ENCODE measurements around the gene SIAH2.

The SIAH2 gene

DNA sequence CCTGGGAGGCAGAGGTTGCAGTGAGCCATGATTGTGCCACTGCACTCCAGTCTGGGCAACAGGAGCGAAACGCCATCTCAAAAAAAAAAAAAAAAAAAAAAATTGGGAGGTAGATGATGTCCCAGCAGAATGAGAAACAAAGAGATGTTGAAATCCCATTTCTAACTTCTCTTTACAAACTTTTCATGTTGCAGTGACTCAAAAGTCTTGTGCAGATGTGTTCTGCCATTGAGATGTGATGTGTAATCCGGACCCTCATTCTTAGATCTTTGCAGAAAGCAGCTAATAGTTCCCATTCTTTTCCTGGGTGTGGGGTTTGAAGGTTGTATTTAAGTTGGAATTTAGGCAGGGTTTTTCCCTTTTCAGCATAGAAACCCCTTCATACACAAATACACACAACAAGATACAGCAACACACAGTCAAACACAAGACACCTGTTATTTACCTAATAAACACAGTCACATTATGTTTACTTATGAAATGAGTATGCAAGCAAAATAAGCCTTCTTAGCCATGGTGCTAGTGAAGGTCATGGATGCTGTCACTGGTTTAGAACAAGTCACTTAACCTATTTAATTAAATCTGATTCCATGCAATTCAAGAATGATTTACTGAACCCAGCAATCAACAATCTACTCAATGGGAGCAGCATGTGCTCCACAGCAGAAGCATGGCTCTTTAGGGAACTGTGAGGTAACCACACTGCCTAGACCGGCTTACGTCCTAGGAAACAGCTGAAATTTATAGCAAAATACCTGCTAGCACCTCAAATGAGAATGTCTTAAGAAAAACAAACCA, 14.9 kb downstream of the SIAH2 start:
- Histone ChIP-seq H3K27ac (no peak overlapping the region), H3K4me3 (ENCODE audit: low read depth, low read length) (no peak overlapping the region), H3K27me3 (replicated peaks) (no peaks in the 10 kb centered on the region), H3K36me3 (replicated peaks) (no peaks in the 10 kb centered on the region)
- no peak for DNase-seq
- in situ Hi-C loops (cut with HindIII; ENCODE audit: low pct_ligation_motif_present, low sequenced_read_pairs) = no loop called here
- no peak for TF ChIP-seq CTCF (IDR thresholded peaks at IDR 0.05; ENCODE audit: low read depth, low read length, missing control alignments)

GRCh38 chr3:150746791-150747590, 16.0 kb downstream of the SIAH2 start:
- TF ChIP-seq CTCF (IDR thresholded peaks at IDR 0.05; ENCODE audit: low read depth, low read length, missing control alignments) = no peak
- Histone ChIP-seq H3K27ac (no peak overlapping the region), H3K27me3 (replicated peaks) (no peaks in the 10 kb centered on the region), H3K36me3 (replicated peaks) (peaks cover 3% of the 10 kb centered on the region), H3K4me3 (ENCODE audit: low read depth, low read length) (no peak overlapping the region)
- no peak for DNase-seq
- in situ Hi-C loops (cut with HindIII; ENCODE audit: low pct_ligation_motif_present, low sequenced_read_pairs) = no loop called here

GRCh38 chr3:150745832-150746231, 17.1 kb downstream of the SIAH2 start:
- no peak for TF ChIP-seq CTCF (IDR thresholded peaks at IDR 0.05; ENCODE audit: low read depth, low read length, missing control alignments)
- Histone ChIP-seq H3K27me3 (replicated peaks) (no peaks in the 10 kb centered on the region), H3K36me3 (replicated peaks) (peaks cover 3% of the 10 kb centered on the region), H3K4me3 (ENCODE audit: low read depth, low read length) (no peak overlapping the region), H3K27ac (no peak overlapping the region)
- no peak for DNase-seq
- in situ Hi-C loops (cut with HindIII; ENCODE audit: low pct_ligation_motif_present, low sequenced_read_pairs) = no loop called here

DNA sequence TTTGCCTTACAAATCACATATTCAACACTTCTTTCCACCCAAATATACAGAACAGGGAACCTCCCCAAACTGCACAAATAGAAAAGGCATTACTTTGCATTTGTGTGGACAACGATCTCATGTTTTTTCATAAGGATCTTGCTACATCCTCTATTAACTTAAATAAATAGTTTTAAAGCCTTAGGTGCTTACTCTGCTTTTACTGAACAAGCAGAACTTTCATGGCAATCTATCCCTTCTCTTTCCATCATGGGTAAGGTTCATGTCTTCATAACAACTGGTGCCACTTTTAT, 18.1 kb downstream of the SIAH2 start:
- no peak for DNase-seq
- in situ Hi-C loops (cut with HindIII; ENCODE audit: low pct_ligation_motif_present, low sequenced_read_pairs) = no loop called here
- H3K36me3 ChIP-seq (replicated peaks) = peaks cover 3% of the 10 kb centered on the region
- H3K27ac ChIP-seq = no peak overlapping the region
- no peak overlapping the region for H3K4me3 ChIP-seq (ENCODE audit: low read depth, low read length)
- TF ChIP-seq CTCF (IDR thresholded peaks at IDR 0.05; ENCODE audit: low read depth, low read length, missing control alignments) = no peak
- H3K27me3 ChIP-seq (replicated peaks) = no peaks in the 10 kb centered on the region

DNA sequence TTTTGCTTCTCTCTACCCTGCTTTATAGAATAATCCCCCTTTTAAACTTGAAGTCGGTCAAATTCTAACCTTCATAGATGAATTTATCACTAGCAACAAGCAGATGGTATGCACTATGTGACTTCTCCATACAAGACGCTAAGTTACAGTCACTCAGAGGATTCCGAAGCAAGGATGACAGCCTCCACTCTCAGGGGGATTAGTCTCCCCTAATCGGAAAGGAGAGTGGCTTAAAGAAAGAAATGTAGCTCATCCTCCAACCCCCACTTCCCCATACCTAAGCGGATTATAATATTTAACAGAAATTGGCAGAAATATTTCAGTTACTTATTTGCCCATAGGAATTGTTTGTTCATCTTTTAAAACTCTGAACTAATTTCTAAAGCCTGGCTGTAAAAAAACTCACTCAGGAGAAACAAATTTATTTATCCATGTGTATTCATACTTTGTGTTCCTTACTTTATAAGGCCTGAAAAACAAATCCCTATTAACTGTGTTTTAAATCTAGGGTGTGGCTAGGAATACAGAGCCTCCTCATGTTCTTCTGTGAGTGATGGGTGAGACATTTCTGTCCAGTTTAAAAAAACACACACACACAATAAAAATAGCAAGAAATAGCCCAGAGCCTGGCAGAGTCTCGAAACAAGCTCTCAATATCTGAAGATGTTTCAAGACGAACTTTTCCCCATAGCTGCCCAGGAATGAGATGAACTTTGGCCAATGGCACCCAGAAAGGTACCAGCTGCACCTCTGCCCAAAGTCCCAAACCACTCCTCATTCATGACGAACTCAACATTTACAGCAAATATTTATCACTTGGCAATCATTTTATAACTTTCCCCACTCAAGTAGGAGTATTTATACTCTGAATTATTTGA, 18.7 kb downstream of the SIAH2 start:
- no peak overlapping the region for H3K4me3 ChIP-seq (ENCODE audit: low read depth, low read length)
- DNase-seq = no peak
- TF ChIP-seq CTCF (IDR thresholded peaks at IDR 0.05; ENCODE audit: low read depth, low read length, missing control alignments) = no peak
- H3K27me3 ChIP-seq (replicated peaks) = no peaks in the 10 kb centered on the region
- peaks cover 3% of the 10 kb centered on the region for H3K36me3 ChIP-seq (replicated peaks)
- in situ Hi-C loops (cut with HindIII; ENCODE audit: low pct_ligation_motif_present, low sequenced_read_pairs) = no loop called here
- no peak overlapping the region for H3K27ac ChIP-seq

Data from brain microvascular endothelial cell (primary cell).